K562 (cell line): ENCODE data around the gene IL4R. TPM values are rescaled to one million over a fixed set of nuclear protein-coding genes. Genes with fewer than 3 reads are reported as not detected.

ENCODE experiments used
- ATAC-seq: fragments of 200-7000 bp; cut with Tn5 transposase; 3 replicates; pipeline ENCODE4 v1.9.1; 2020; ENCODE audit warnings: moderate library complexity
- BruUV-seq: library from RNA; stranded (reverse); fragments of 400-500 nt; replicated peaks from 2 replicates; lab custom pipeline; 2021; lab: Mats Ljungman, UMichigan
- CTCF ChIA-PET: fragments of 300-600 bp; formaldehyde crosslinking; extraction: SDS; loops from one replicate; lab custom pipeline; 2021; ENCODE audit warnings: low intra/inter-chr PET ratio; lab: Yijun Ruan, JAX
- POLR2A ChIA-PET: fragments of 300-600, 350-650 bp; sonication (Branson Sonifier 250); formaldehyde crosslinking; extraction: SDS; loops from one replicate; lab custom pipeline; 2021; ENCODE audit warnings: antibody characterized with exemption, inconsistent platforms; lab: Yijun Ruan, JAX
- DNase-seq, 4 experiments: peaks; one replicate each; pipeline versions ENCODE4 v3.0.0 to v3.0.0-alpha.2; 2011 to 2018; ENCODE audit warnings: low spot score in 3 of 4, mixed read lengths in 3 of 4; ENCODE audit errors: extremely low read depth in 1 of 4
- FAIRE-seq: peaks from 2 replicates; lab custom pipeline; 2011; peaks lifted over from hg19 to GRCh38; lab: Jason Lieb, UNC
- H2AFZ ChIP-seq: 2 replicates; pipeline ENCODE4 v1.6.0; 2011; ENCODE audit warnings: low read depth, low read length, control low read depth, inconsistent platforms
- H3K27ac ChIP-seq: fragments of 200-600 bp; 3 replicates; pipeline ENCODE4 v1.8.0; 2011; ENCODE audit warnings: low read depth, mild to moderate bottlenecking, control low read depth, inconsistent platforms, low read length, moderate library complexity, mixed read lengths; ENCODE audit errors: extremely low read depth
- H3K27me3 ChIP-seq, 2 experiments: fragments of 300-600 bp in 1 of 2; 2 replicates in 1 of 2; 3 replicates in 1 of 2; pipeline versions ENCODE4 v1.6.0 to v1.8.0; 2011; ENCODE audit warnings: inconsistent platforms in 2 of 2, low read length in 2 of 2, mild to moderate bottlenecking in 1 of 2, mixed read lengths in 1 of 2, moderate library complexity in 1 of 2; ENCODE audit not compliant: control insufficient read depth in 2 of 2, insufficient read depth in 2 of 2
- H3K36me3 ChIP-seq: fragments of 300-600 bp; 3 replicates; pipeline ENCODE4 v1.8.0; 2011; ENCODE audit warnings: mild to moderate bottlenecking, low read length, inconsistent platforms; ENCODE audit not compliant: control insufficient read depth, insufficient read depth
- H3K4me1 ChIP-seq, 2 experiments: fragments of 200-600 bp in 1 of 2; replicated peaks in 1 of 2; 2 replicates in 1 of 2; 3 replicates in 1 of 2; pipeline versions ENCODE4 v1.5.1 to v1.8.0; 2011; ENCODE audit warnings: inconsistent platforms in 2 of 2, low read length in 2 of 2, mild to moderate bottlenecking in 1 of 2, mixed read lengths in 1 of 2, moderate library complexity in 1 of 2; ENCODE audit not compliant: control insufficient read depth in 2 of 2, insufficient read depth in 2 of 2
- H3K4me2 ChIP-seq: 2 replicates; pipeline ENCODE4 v1.6.1; 2011; ENCODE audit warnings: low read length, control low read depth, inconsistent platforms, mixed read lengths; ENCODE audit not compliant: insufficient read depth
- H3K4me3 ChIP-seq: fragments of 200-600 bp; sonication (generic), shearing (Covaris generic); 2 replicates; pipeline ENCODE4 v1.5.1; 2016; ENCODE audit warnings: control low read depth, inconsistent platforms
- H3K79me2 ChIP-seq: fragments of 200-600 bp; 3 replicates; pipeline ENCODE4 v1.8.0; 2011; ENCODE audit warnings: low read length, inconsistent platforms; ENCODE audit not compliant: control insufficient read depth, insufficient read depth
- H3K9ac ChIP-seq, 2 experiments: 2 replicates each; pipeline versions ENCODE4 v1.6.0 to v1.6.1; 2011; ENCODE audit warnings: low read depth in 2 of 2, low read length in 2 of 2, control low read depth in 1 of 2, inconsistent platforms in 1 of 2, mild to moderate bottlenecking in 1 of 2, mixed read lengths in 1 of 2; ENCODE audit not compliant: insufficient read depth in 1 of 2
- H3K9me1 ChIP-seq: one replicate; pipeline ENCODE4 v1.6.0; 2011; ENCODE audit warnings: inconsistent platforms, mild to moderate bottlenecking, low read length, moderate library complexity; ENCODE audit not compliant: control insufficient read depth, insufficient read depth
- H3K9me3 ChIP-seq: replicated peaks from 2 replicates; pipeline ENCODE4 v1.5.1; 2011; ENCODE audit warnings: low read depth, low read length, inconsistent platforms; ENCODE audit not compliant: control insufficient read depth, insufficient read depth
- H4K20me1 ChIP-seq: replicated peaks from 2 replicates; pipeline ENCODE4 v1.6.1; 2011; ENCODE audit warnings: low read length, inconsistent platforms, mixed read lengths; ENCODE audit not compliant: control insufficient read depth, insufficient read depth
- ARNT ChIP-seq, 2 experiments: fragments of 450-650 bp; IDR thresholded peaks; 2 replicates each; pipeline ENCODE4 v1.6.1; 2016; ENCODE audit warnings: mild to moderate bottlenecking in 1 of 2
- CHD2 ChIP-seq: IDR thresholded peaks from 2 replicates; pipeline ENCODE4 v1.6.1; 2011; ENCODE audit warnings: low read depth, low read length
- EP300 ChIP-seq: IDR thresholded peaks from 2 replicates; pipeline ENCODE4 v1.6.1; 2012; ENCODE audit warnings: low read length, improper control_type of control experiment
- ETS2 ChIP-seq: IDR thresholded peaks from 2 replicates; pipeline ENCODE4 v1.6.1; 2016; ENCODE audit warnings: borderline replicate concordance, missing genetic modification characterization, mild to moderate bottlenecking, moderate library complexity, missing compliant biosample characterization; ENCODE audit not compliant: poor library complexity, severe bottlenecking
- FOXJ3 ChIP-seq: sonication (generic); formaldehyde crosslinking; IDR thresholded peaks from 2 replicates; pipeline ENCODE4 v1.4.0; 2020; ENCODE audit warnings: mild to moderate bottlenecking, missing genetic modification reagents
- HLTF ChIP-seq: fragments of 450-650 bp; IDR thresholded peaks from 2 replicates; pipeline ENCODE4 v1.6.1; 2016
- MIER1 ChIP-seq: fragments of 450-650 bp; IDR thresholded peaks from 2 replicates; pipeline ENCODE4 v1.6.1; 2016; ENCODE audit warnings: antibody characterized with exemption, mild to moderate bottlenecking, low read depth
- NFIC ChIP-seq: fragments of 450-650 bp; IDR thresholded peaks from 2 replicates; pipeline ENCODE4 v1.6.1; 2017; ENCODE audit warnings: mild to moderate bottlenecking, inconsistent platforms
- NFIX ChIP-seq: fragments of 250-450 bp; sonication (Bioruptor Pico); IDR thresholded peaks from 2 replicates; pipeline ENCODE4 v1.4.0; 2020; ENCODE audit warnings: low read depth, mild to moderate bottlenecking, moderate library complexity
- NONO ChIP-seq, 2 experiments: fragments of 200-400 bp in 1 of 2; fragments of 450-650 bp in 1 of 2; formaldehyde crosslinking in 1 of 2; IDR thresholded peaks; 2 replicates each; pipeline ENCODE4 v1.6.1; 2017; ENCODE audit warnings: low read depth in 2 of 2, mild to moderate bottlenecking in 2 of 2, moderate library complexity in 2 of 2, low read length in 1 of 2
- POLR3G ChIP-seq: IDR thresholded peaks from 2 replicates; pipeline ENCODE4 v1.6.1; 2011; ENCODE audit not compliant: insufficient read length, insufficient replicate concordance; ENCODE audit errors: extremely low read depth
- PPARD ChIP-seq: fragments of 250-450 bp; sonication (Bioruptor Pico); IDR thresholded peaks from 2 replicates; pipeline ENCODE4 v1.8.0; 2022; ENCODE audit warnings: inconsistent platforms, mild to moderate bottlenecking, moderate library complexity
- ZNF778 ChIP-seq: fragments of 450-650 bp; formaldehyde crosslinking; IDR thresholded peaks from 2 replicates; pipeline ENCODE4 v1.4.0; 2020; ENCODE audit warnings: mild to moderate bottlenecking, moderate library complexity
- ZZZ3 ChIP-seq: fragments of 450-650 bp; IDR thresholded peaks from 2 replicates; pipeline ENCODE4 v1.6.1; 2016; ENCODE audit warnings: antibody characterized with exemption, mild to moderate bottlenecking, moderate library complexity
- WGBS: fragments of 100-300 bp; shearing (Covaris generic); methylation state at CpG from one replicate; pipeline ENCODE4 v1.1.6; 2016; ENCODE audit warnings: low coverage, mixed read lengths; ENCODE audit not compliant: insufficient coverage; ENCODE audit errors: missing lambda C conversion rate; 5-methylcytosine and 5-hydroxymethylcytosine counted together
- in situ Hi-C: fragments of 300-500 bp; cut with MboI; formaldehyde crosslinking; loops from 4 replicates; pipeline ENCODE4 v1.15.0; 2018; ENCODE audit warnings: inconsistent platforms, mixed read lengths
- intact Hi-C: fragments of 100-400 bp; cut with micrococcal nuclease; formaldehyde crosslinking; loops from 2 replicates; pipeline ENCODE4 v1.14.2; 2022
- polyA plus RNA-seq, 8 experiments: library from polyadenylated mRNA; depleted of rRNA in 4 of 8; stranded (reverse) in 5 of 8; unstranded in 3 of 8; fragments of >200 nt; fragmentation: Nextera tagmentation in 2 of 8; fragmentation: Illumina TruSeq in 1 of 8; extraction: Ambion mirVana in 2 of 8; extraction: Trizol in 1 of 8; gene quantifications; 2 replicates each; pipeline versions ENCODE4 v1.2.1 to v1.2.3, GENCODE V29; 2011 to 2014; ENCODE audit warnings: inconsistent platforms in 1 of 8, missing spikeins in 1 of 8
- total RNA-seq, 7 experiments: library from RNA; depleted of rRNA in 6 of 7; stranded (reverse); fragments of >200 nt in 6 of 7; fragmentation: Illumina TruSeq in 2 of 7; extraction: Trizol in 2 of 7; gene quantifications; 2 replicates each; pipeline versions ENCODE4 v1.2.1 to v1.2.3, GENCODE V29; 2011 to 2021; ENCODE audit warnings: low replicate concordance in 1 of 7
- TF ChIP-seq, protein P1 (sequence below): fragments of 450-650 bp; formaldehyde crosslinking; IDR thresholded peaks from 2 replicates; pipeline ENCODE4 v1.4.0; 2020; ENCODE audit warnings: mild to moderate bottlenecking, moderate library complexity

Gene IL4R
- total and polyA plus RNA-seq, 9 of the 15 experiments (the other 6 are each of a cell fraction or from before 2014, with no cell fraction given), result 0.17 to 5.8 (median 3.3) TPM

DNA sequence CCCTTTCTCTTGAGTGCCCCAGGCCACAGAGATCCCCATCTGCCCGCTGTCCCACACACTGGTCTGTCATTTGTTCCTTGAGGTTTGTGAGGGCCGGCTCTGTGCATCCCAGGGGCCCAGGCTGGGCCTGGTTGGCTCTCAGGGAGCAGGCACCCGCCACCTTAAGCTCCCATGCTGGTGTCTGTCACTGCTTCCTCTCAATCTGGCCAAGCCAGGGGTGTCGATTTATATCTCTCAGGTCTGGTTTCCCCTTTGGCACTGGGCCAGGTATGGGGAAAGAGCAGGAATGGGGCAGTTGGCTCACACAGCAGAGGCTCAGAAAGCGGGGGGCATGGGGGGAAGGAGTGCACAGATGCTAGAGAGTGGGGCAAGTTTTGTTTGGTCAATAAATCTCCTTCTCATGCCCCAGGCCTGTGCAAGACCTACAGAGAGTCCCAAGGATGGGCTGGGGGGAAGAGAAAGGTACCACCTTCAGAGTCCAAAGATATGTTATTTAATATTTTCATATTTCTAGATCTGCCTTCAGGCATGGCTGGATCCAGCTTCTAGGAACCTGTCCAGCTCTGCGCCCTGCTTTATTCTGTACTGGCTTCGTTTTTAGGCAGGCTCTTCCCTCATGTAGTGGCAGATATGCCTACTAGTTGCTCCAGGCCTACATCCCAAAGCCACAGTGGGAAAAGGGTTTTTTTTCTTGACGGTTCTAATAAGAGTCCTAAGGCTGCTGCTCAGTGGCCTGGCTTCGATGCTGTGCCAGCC lies 34.3 kb downstream of the IL4R start:
- ATAC-seq (no peak), FAIRE-seq (no peak), DNase-seq (peak in 2 of 4 experiments; percentile 4)
- 21% methylated on average over 7 of the region's 9 CpGs for WGBS
- H3K27me3 ChIP-seq, result peaks cover 0 to 9% of the 10 kb centered on the region in 2 experiments; a peak in 1 of 5 replicates
- intact Hi-C loops, result no loop called here
- H2AFZ ChIP-seq, result no peak overlapping the region
- H3K27ac ChIP-seq, result no peak overlapping the region
- H3K79me2 ChIP-seq, result no peaks in the 10 kb centered on the region
- no peaks in the 10 kb centered on the region for H3K9me3 ChIP-seq
- no peaks in the 10 kb centered on the region for H3K9me1 ChIP-seq
- peaks cover 0 to 4% of the 10 kb centered on the region in 2 experiments; a peak in 2 of 5 replicates for H3K4me1 ChIP-seq
- H3K4me3 ChIP-seq, result no peak overlapping the region
- no peak overlapping the region for H3K9ac ChIP-seq
- H3K36me3 ChIP-seq, result no peaks in the 10 kb centered on the region
- no peaks in the 10 kb centered on the region for H4K20me1 ChIP-seq
- CTCF ChIA-PET, result no interaction called here
- BruUV-seq, result no TSS peak
- no peak overlapping the region for H3K4me2 ChIP-seq
- TF ChIP-seq NFIX (CRISPR knock-in tag) (peak; percentile 46), ARNT (IDR thresholded peaks at IDR 0.05) (no peak), CHD2 (no peak), POLR3G (no peak), NONO (IDR thresholded peaks at IDR 0.05; ENCODE audit: low read depth in 2 of 2, low read length in 1 of 2) (no peak), MIER1 (no peak), NFIC (peak; percentile 92), EP300 (no peak), ETS2 (tag) (no peak), HLTF (no peak), FOXJ3 (CRISPR knock-in tag) (no peak), ZNF778 (CRISPR knock-in tag) (no peak), PPARD (no peak), ZZZ3 (no peak)
- TF ChIP-seq, protein P1, sequence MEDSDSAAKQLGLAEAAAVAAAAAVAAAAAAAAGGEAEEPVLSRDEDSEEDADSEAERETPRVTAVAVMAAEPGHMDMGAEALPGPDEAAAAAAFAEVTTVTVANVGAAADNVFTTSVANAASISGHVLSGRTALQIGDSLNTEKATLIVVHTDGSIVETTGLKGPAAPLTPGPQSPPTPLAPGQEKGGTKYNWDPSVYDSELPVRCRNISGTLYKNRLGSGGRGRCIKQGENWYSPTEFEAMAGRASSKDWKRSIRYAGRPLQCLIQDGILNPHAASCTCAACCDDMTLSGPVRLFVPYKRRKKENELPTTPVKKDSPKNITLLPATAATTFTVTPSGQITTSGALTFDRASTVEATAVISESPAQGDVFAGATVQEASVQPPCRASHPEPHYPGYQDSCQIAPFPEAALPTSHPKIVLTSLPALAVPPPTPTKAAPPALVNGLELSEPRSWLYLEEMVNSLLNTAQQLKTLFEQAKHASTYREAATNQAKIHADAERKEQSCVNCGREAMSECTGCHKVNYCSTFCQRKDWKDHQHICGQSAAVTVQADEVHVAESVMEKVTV (CRISPR knock-in tag), result no peak
- POLR2A ChIA-PET, result no interaction called here
- in situ Hi-C loops, result no loop called here
